HG03064 (cell line): ENCODE data around the gene TEN1.

Experiments
- ATAC-seq: cut with Tn5 transposase; IDR thresholded peaks from one replicate; pipeline ENCODE4 v1.9.1; 2021; ENCODE audit warnings: low read depth; ENCODE audit not compliant: unreplicated experiment

The TEN1 gene

GRCh38 chr17:75976175-75976848 is 2.7 kb upstream of the TEN1 start:
- ATAC-seq = no peak

GRCh38 chr17:75979705-75980187 is 706 bp downstream of the TEN1 start:
- ATAC-seq = no peak

GRCh38 chr17:75980188-75981018 is 1.4 kb downstream of the TEN1 start:
- no peak for ATAC-seq

GRCh38 chr17:75981019-75981615 is 2.1 kb downstream of the TEN1 start:
- no peak for ATAC-seq

GRCh38 chr17:75983501-75984181 is 4.6 kb downstream of the TEN1 start:
- no peak for ATAC-seq

- no peak for ATAC-seq
These were observed 6.9 kb downstream of the TEN1 start for GRCh38 chr17:75985986-75986385.

- no peak for ATAC-seq
These were observed 8.0 kb downstream of the TEN1 start for GRCh38 chr17:75987041-75987440.

- no peak for ATAC-seq
These were observed 12.4 kb downstream of the TEN1 start for GRCh38 chr17:75991396-75991795.

GRCh38 chr17:75994802-75995370 is 15.8 kb downstream of the TEN1 start:
- no peak for ATAC-seq

- no peak for ATAC-seq
These were observed 16.4 kb downstream of the TEN1 start for GRCh38 chr17:75995385-75995925.

- ATAC-seq = no peak
These were observed 17.9 kb downstream of the TEN1 start for GRCh38 chr17:75996665-75997590.

GRCh38 chr17:75998327-75998795 is 19.3 kb downstream of the TEN1 start:
- ATAC-seq = no peak

- no peak for ATAC-seq
These were observed 21.1 kb downstream of the TEN1 start for GRCh38 chr17:76000016-76000754.

GRCh38 chr17:76000755-76001521 is 21.9 kb downstream of the TEN1 start, which contains the start of gene CDK3:
TSS of gene CDK3 (plus strand) at chr17:76000855. CDS start at chr17:76001426, 571 bp downstream.
- no peak for ATAC-seq

- ATAC-seq = no peak
These were observed 23.1 kb downstream of the TEN1 start for GRCh38 chr17:76002100-76002499.

- no peak for ATAC-seq
These were observed 24.9 kb downstream of the TEN1 start for GRCh38 chr17:76003915-76004314.

GRCh38 chr17:76004750-76005262 is 25.8 kb downstream of the TEN1 start:
- ATAC-seq = no peak
